Measurements from ENCODE around the gene PRELID3B. TPM values are rescaled to one million over a fixed set of nuclear protein-coding genes. Genes with fewer than 3 reads are reported as not detected.
"Not testable (repeated sequence)": the region's sequence is repeated elsewhere in the genome, so short reads cannot be mapped to it uniquely, and the experiment has no call there.

PRELID3B gene
- total and polyA plus RNA-seq, 2 experiments from 2014 or later, result 64.1 to 75.8 TPM

GRCh38 chr20:59044796-59045195, 2.2 kb upstream of the PRELID3B start:
- H3K9ac ChIP-seq, result no peak overlapping the region
- H3K79me2 ChIP-seq (ENCODE audit: insufficient read depth), result peaks cover 28% of the 10 kb centered on the region
- H2AFZ ChIP-seq, result no peak overlapping the region
- no peak overlapping the region for H3K27ac ChIP-seq
- H3F3A ChIP-seq (ENCODE audit: insufficient read depth), result peaks cover 26% of the 10 kb centered on the region
- H3K9me3 ChIP-seq (ENCODE audit: low read depth), result no peaks in the 10 kb centered on the region
- H4K20me1 ChIP-seq (ENCODE audit: insufficient read depth), result no peaks in the 10 kb centered on the region
- no peaks in the 10 kb centered on the region for H3K36me3 ChIP-seq (ENCODE audit: low read depth)
- no peak overlapping the region for H3K4me2 ChIP-seq (ENCODE audit: unreplicated experiment)
- H3K27me3 ChIP-seq (replicated peaks; ENCODE audit: insufficient read depth), result no peaks in the 10 kb centered on the region
- in situ Hi-C loops (cut with MboI), result no loop called here
- H3K4me3 ChIP-seq, result no peak overlapping the region
- 47% methylated on average over 3 of the region's 3 CpGs for WGBS, 2 experiments (ENCODE audit: low coverage in 1 of 2, low lambda C conversion rate in 2 of 2, missing lambda C conversion rate in 2 of 2)
- DNase-seq, result no peak
- no peaks in the 10 kb centered on the region for H3K9me2 ChIP-seq (ENCODE audit: insufficient read depth)
- TF ChIP-seq EZH2 (IDR thresholded peaks at IDR 0.05; ENCODE audit: insufficient read depth, poor library complexity, severe bottlenecking), result no peak
- no peak for TF ChIP-seq EZH2phosphoT487 (IDR thresholded peaks at IDR 0.05; ENCODE audit: insufficient read depth, low read depth)
- peaks cover 35% of the 10 kb centered on the region for H3K4me1 ChIP-seq (ENCODE audit: insufficient read depth)

GRCh38 chr20:59044295-59044694, 1.7 kb upstream of the PRELID3B start:
- no peaks in the 10 kb centered on the region for H4K20me1 ChIP-seq (ENCODE audit: insufficient read depth)
- H3K9me3 ChIP-seq (ENCODE audit: low read depth), result no peaks in the 10 kb centered on the region
- peaks cover 26% of the 10 kb centered on the region for H3F3A ChIP-seq (ENCODE audit: insufficient read depth)
- H3K27me3 ChIP-seq (replicated peaks; ENCODE audit: insufficient read depth), result no peaks in the 10 kb centered on the region
- no peak overlapping the region for H3K27ac ChIP-seq
- no peak for TF ChIP-seq EZH2phosphoT487 (IDR thresholded peaks at IDR 0.05; ENCODE audit: insufficient read depth, low read depth)
- H3K4me1 ChIP-seq (ENCODE audit: insufficient read depth), result peaks cover 40% of the 10 kb centered on the region
- DNase-seq, result no peak
- H3K4me3 ChIP-seq, result no peak overlapping the region
- H2AFZ ChIP-seq, result no peak overlapping the region
- no peaks in the 10 kb centered on the region for H3K9me2 ChIP-seq (ENCODE audit: insufficient read depth)
- H3K79me2 ChIP-seq (ENCODE audit: insufficient read depth), result peaks cover 33% of the 10 kb centered on the region
- 95 to 96% methylated on average over 3 of the region's 3 CpGs for WGBS, 2 experiments (ENCODE audit: low coverage in 1 of 2, low lambda C conversion rate in 2 of 2, missing lambda C conversion rate in 2 of 2)
- no peaks in the 10 kb centered on the region for H3K36me3 ChIP-seq (ENCODE audit: low read depth)
- in situ Hi-C loops (cut with MboI), result no loop called here
- H3K9ac ChIP-seq, result no peak overlapping the region
- no peak overlapping the region for H3K4me2 ChIP-seq (ENCODE audit: unreplicated experiment)

GRCh38 chr20:59043698-59044097, 1.1 kb upstream of the PRELID3B start:
- peak overlapping the region; percentile 43 for H3K27ac ChIP-seq
- no peak overlapping the region for H3K4me3 ChIP-seq
- no peak overlapping the region for H3K9ac ChIP-seq
- H3K36me3 ChIP-seq (ENCODE audit: low read depth), result no peaks in the 10 kb centered on the region
- peak overlapping the region; percentile 94 for H2AFZ ChIP-seq
- in situ Hi-C loops (cut with MboI), result no loop called here
- peaks cover 26% of the 10 kb centered on the region for H3F3A ChIP-seq (ENCODE audit: insufficient read depth)
- TF ChIP-seq EZH2 (IDR thresholded peaks at IDR 0.05; ENCODE audit: insufficient read depth, poor library complexity, severe bottlenecking), result no peak
- no peak for TF ChIP-seq EZH2phosphoT487 (IDR thresholded peaks at IDR 0.05; ENCODE audit: insufficient read depth, low read depth)
- peaks cover 46% of the 10 kb centered on the region for H3K4me1 ChIP-seq (ENCODE audit: insufficient read depth)
- peaks cover 39% of the 10 kb centered on the region for H3K79me2 ChIP-seq (ENCODE audit: insufficient read depth)
- no peaks in the 10 kb centered on the region for H3K9me3 ChIP-seq (ENCODE audit: low read depth)
- H3K27me3 ChIP-seq (replicated peaks; ENCODE audit: insufficient read depth), result no peaks in the 10 kb centered on the region
- no peak overlapping the region for H3K4me2 ChIP-seq (ENCODE audit: unreplicated experiment)
- no peaks in the 10 kb centered on the region for H3K9me2 ChIP-seq (ENCODE audit: insufficient read depth)
- no peaks in the 10 kb centered on the region for H4K20me1 ChIP-seq (ENCODE audit: insufficient read depth)
- 25 to 27% methylated on average over 3 of the region's 3 CpGs for WGBS, 2 experiments (ENCODE audit: low coverage in 1 of 2, low lambda C conversion rate in 2 of 2, missing lambda C conversion rate in 2 of 2)
- peak; percentile 71 for DNase-seq

- Histone ChIP-seq H3K4me2 (ENCODE audit: unreplicated experiment) (peak overlapping the region; percentile 82), H4K20me1 (ENCODE audit: insufficient read depth) (no peaks in the 10 kb centered on the region), H3K27me3 (replicated peaks; ENCODE audit: insufficient read depth) (no peaks in the 10 kb centered on the region), H3K36me3 (ENCODE audit: low read depth) (peaks cover 4% of the 10 kb centered on the region; the same call in 1 of the 2 replicates), H3K27ac (peak overlapping the region; percentile 52), H3K4me1 (ENCODE audit: insufficient read depth) (peaks cover 44% of the 10 kb centered on the region), H3K79me2 (ENCODE audit: insufficient read depth) (peaks cover 46% of the 10 kb centered on the region), H3K9me3 (ENCODE audit: low read depth) (no peaks in the 10 kb centered on the region), H3K9me2 (ENCODE audit: insufficient read depth) (no peaks in the 10 kb centered on the region), H3K9ac (peak overlapping the region; percentile 73), H2AFZ (peak overlapping the region; percentile 94), H3F3A (ENCODE audit: insufficient read depth) (peaks cover 20% of the 10 kb centered on the region), H3K4me3 (peak overlapping the region; percentile 82)
- DNase-seq, result peak; percentile 97
- in situ Hi-C loops (cut with MboI), result no loop called here
- TF ChIP-seq EZH2phosphoT487 (IDR thresholded peaks at IDR 0.05; ENCODE audit: insufficient read depth, low read depth) (no peak), EZH2 (IDR thresholded peaks at IDR 0.05; ENCODE audit: insufficient read depth, poor library complexity, severe bottlenecking) (no peak)
- WGBS, 2 experiments (ENCODE audit: low coverage in 1 of 2, low lambda C conversion rate in 2 of 2, missing lambda C conversion rate in 2 of 2), result 21 to 40% methylated on average over 29 to 59 of the region's 66 CpGs
Observed at GRCh38 chr20:59042796-59043631, 428 bp upstream of the PRELID3B start.

GRCh38 chr20:59041487-59041886, 1.1 kb downstream of the PRELID3B start:
- DNase-seq; H4K20me1 ChIP-seq (ENCODE audit: insufficient read depth); H3K9me3 ChIP-seq (ENCODE audit: low read depth); H3K27me3 ChIP-seq (replicated peaks; ENCODE audit: insufficient read depth); in situ Hi-C loops (cut with MboI); H3K9me2 ChIP-seq (ENCODE audit: insufficient read depth): not testable (repeated sequence)
- H3K79me2 ChIP-seq (ENCODE audit: insufficient read depth), result peaks cover 61% of the 10 kb centered on the region
- H2AFZ ChIP-seq, result peak overlapping the region; percentile 94
- H3F3A ChIP-seq (ENCODE audit: insufficient read depth), result peaks cover 12% of the 10 kb centered on the region; the same call in 1 of the 2 replicates
- H3K27ac ChIP-seq, result peak overlapping the region; percentile 52; the same call in 1 of the 2 replicates
- H3K9ac ChIP-seq, result peak overlapping the region; percentile 73
- H3K4me2 ChIP-seq (ENCODE audit: unreplicated experiment), result peak overlapping the region; percentile 81
- WGBS, 2 experiments (ENCODE audit: low coverage in 1 of 2, low lambda C conversion rate in 2 of 2, missing lambda C conversion rate in 2 of 2), result 85 to 89% methylated on average over 16 of the region's 16 CpGs
- H3K4me1 ChIP-seq (ENCODE audit: insufficient read depth), result peaks cover 38% of the 10 kb centered on the region
- H3K4me3 ChIP-seq, result peak overlapping the region; percentile 82
- H3K36me3 ChIP-seq (ENCODE audit: low read depth), result peaks cover 19% of the 10 kb centered on the region

Measured in GM23248 (cell line).